Stimulated activated CD8-positive, alpha-beta memory T cell treated with anti-CD3 and anti-CD28 coated beads, Interleukin-4, amount 100 ng/mL, for 1 hour (primary cell): ENCODE measurements around the gene TKTL1.

ENCODE experiments used
- DNase-seq, 2 donors: peaks; one replicate each; pipeline ENCODE4 v3.0.0-alpha.2; 2020; ENCODE audit warnings: low read depth in 2 of 2, low spot score in 1 of 2

The TKTL1 gene

DNA sequence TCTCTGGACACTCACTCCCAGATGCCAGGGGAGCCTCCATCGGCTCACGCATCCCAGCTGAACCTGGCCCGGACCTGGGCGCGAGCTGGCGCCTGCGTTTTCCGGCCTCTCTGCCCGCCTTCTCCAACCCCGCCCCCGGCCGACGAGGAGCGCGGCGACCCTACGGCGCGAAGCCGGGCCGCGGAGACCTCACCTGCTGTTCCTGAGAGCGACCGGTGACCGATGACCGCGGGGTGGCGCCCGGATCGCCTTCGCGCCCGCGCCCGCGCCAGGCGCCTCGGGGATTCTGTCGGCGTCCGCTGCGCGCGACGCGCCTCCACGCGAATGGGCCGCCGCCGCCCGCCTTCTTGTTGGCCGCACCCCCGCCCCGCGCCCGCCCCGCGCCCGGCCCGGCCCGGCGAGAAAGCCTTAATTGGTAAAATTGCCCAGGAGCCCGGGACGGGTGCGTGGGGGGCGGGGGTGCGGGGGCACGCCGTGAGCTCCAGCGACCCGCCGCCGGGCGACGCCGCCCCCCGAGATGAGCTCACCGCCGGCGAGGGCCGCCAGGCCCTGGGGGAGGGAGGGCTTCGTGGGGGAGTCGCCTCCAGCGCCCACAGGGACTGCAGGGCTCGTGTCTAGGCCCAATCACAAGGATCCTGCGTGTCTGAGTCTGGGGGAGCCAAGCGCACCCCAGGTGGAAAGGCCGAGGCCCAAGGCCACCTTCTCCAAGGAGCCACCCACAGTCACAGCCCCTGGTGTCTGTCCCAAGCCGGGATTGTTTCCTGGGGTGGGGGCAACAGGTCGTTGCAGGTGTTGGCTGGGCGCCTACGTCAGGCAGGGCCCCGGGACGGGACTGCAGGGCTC is 78.9 kb downstream of the TKTL1 start, which contains the start of gene FLNA:
Gene FLNA, minus strand, starts transcription at position 322 of the 843 bp plus-strand sequence. CDS start 3,389 bp downstream, outside the sequence.
- no peak for DNase-seq

DNA sequence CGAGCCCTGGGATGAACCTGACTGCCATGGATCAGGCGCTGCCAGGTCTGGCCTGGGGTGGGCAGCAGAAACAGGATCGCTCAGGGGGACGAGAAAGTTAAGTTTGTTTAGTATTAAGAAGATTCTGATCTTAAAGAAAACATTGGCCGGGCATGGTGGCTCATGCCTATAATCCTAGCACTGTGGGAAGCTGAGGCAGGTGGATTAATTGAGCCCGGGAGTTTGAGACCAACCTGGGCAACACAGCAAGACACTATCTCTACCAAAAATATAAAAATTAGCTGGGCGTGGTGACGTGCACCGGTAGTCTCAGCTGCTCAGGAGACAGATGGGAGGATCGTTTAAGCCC is 79.5 kb downstream of the TKTL1 start:
- no peak for DNase-seq

DNA sequence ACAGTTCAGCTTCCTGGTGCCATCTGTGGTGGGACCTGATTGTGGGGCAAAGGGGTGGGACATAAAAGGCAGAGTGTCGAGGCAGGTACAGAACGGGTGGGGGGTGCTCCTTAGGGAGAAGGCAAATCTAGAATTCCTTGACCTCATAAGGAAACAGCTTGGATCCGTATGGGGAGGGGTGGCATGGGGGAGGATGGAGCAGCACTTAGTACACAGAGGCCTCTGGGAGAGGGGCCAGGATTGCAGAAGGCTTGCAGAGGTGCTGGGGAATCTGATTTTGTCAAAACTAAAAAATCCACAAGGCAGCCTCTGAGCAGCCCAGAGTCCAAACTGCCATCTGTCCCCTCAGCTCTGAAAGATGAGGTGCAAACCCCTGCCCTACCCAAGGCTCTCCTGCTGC is 81.2 kb downstream of the TKTL1 start:
- no peak for DNase-seq

DNA sequence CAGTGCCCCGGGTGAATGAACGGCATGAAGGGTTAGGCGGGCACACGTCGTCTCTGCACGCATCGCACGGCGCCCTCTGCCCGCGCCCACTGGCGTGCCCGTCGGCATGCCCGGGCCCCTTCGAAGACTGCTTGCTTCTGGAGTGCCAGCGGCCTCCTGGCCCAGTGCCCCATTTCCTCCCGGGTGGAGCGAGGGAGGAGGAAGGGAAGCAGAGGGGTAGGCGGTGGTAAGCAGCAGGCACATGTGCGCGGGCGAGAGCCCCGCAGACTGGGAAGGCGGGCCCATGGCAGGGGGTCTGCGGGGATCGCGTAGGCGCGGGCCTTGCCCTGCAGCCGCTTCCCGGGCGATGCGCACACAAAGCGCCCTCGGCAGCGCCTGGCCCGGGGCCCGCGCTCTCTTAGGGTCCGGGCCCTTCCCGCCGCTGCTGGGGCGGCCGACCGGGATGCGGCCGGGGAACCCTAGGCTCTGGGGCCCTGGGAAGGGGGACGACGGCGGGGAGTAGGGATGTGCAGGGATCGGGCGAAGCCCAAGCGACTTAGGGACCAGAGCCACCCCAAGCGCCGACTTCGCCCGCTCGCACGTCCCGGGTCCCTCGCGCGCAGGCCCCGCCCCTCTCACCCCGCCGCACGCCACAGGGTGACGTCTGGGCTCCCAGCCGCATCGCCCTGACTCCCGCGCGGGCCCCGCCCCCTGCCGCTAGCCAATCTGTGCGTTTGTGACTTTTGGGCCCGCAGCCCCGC is 82.6 kb downstream of the TKTL1 start:
- DNase-seq = no peak

DNA sequence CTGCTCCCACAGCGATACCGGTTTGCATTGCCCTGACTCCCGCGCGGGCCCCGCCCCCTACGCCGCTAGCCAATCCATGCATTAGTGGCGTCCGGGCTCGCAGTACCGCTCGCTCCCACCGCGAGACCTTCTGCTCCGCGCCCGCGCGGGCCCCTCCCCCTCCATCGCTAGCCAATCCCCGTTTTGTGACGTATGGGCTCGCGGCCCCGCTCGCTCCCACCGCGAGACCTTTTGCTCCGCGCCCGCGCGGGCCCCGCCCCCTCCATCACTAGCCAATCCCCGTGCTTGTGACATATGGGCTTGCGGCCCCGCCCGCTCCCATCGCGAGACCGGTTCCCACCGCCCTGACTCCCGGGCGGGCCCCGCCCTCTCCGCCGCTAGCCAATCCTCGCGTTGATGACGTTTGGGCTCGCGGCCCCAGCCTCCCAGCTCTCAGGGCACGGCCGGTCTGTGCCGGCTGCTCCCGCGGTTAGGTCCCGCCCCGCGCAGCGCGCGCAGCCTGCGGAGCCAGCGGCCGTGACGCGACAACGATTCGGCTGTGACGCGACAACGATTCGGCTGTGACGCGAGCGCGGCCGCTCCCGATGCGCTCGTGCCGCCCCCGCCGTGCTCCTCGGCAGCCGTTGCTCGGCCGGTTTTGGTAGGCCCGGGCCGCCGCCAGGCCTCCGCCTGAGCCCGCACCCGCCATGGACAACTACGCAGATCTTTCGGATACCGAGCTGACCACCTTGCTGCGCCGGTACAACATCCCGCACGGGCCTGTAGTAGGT is 83.4 kb downstream of the TKTL1 start, which contains the start of gene EMD:
Gene EMD, plus strand, starts transcription at position 497 of the 770 bp plus-strand sequence. Its CDS starts 190 bp downstream, at position 687.
- peak; percentile 76 to 92 for DNase-seq

DNA sequence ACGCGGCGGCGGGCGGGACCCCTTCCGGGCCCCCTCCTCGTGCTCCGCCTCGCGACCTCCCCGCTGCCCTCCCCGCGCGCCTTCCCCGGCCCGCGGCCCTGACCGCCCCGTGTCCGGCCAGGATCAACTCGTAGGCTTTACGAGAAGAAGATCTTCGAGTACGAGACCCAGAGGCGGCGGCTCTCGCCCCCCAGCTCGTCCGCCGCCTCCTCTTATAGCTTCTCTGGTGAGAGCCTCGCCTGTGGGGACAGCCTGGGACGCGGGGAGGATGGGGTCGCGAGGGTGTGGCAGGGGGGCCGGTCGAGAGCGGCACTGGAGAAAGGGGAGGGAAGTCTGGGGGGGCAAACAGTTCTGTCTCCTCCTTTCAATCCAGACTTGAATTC is 84.0 kb downstream of the TKTL1 start:
- DNase-seq = no peak
